IMR-90 (cell line): ENCODE results near the gene RNGTT.

Source experiments
- BHLHE40 ChIP-seq: fragments of 150-350 bp; IDR thresholded peaks from 2 replicates; pipeline ENCODE4 v1.6.1; 2016; ENCODE audit warnings: mild to moderate bottlenecking, low read depth, low read length
- CEBPB ChIP-seq: IDR thresholded peaks from 2 replicates; pipeline ENCODE4 v1.6.1; 2012; ENCODE audit warnings: low read depth, low read length, improper control_type of control experiment
- CTCF ChIP-seq: conservative IDR thresholded peaks from 2 replicates; pipeline ENCODE4 v1.5.1; 2012; ENCODE audit warnings: mild to moderate bottlenecking, low read depth, low read length, improper control_type of control experiment
- ELK1 ChIP-seq: fragments of 150-350 bp; IDR thresholded peaks from 2 replicates; pipeline ENCODE4 v1.6.1; 2016; ENCODE audit warnings: low read depth, mild to moderate bottlenecking, low read length, moderate library complexity, borderline replicate concordance
- FOS ChIP-seq: fragments of 150-350 bp; IDR thresholded peaks from 2 replicates; pipeline ENCODE4 v1.6.1; 2016; ENCODE audit warnings: low read depth, low read length
- MAFK ChIP-seq: IDR thresholded peaks from 2 replicates; pipeline ENCODE4 v1.6.1; 2012; ENCODE audit warnings: low read depth, low read length, improper control_type of control experiment
- MAZ ChIP-seq: IDR thresholded peaks from 2 replicates; pipeline ENCODE4 v1.6.1; 2012; ENCODE audit warnings: low read depth, mild to moderate bottlenecking, low read length, improper control_type of control experiment, moderate library complexity, borderline replicate concordance
- MXI1 ChIP-seq: IDR thresholded peaks from 2 replicates; pipeline ENCODE4 v1.6.1; 2012; ENCODE audit warnings: low read depth, mild to moderate bottlenecking, low read length, moderate library complexity, borderline replicate concordance
- POLR2A ChIP-seq: IDR thresholded peaks from 2 replicates; pipeline ENCODE4 v1.6.1; 2012; ENCODE audit warnings: mild to moderate bottlenecking, low read depth, low read length
- RAD21 ChIP-seq: IDR thresholded peaks from 2 replicates; pipeline ENCODE4 v1.6.1; 2012; ENCODE audit warnings: low read length, improper control_type of control experiment
- RCOR1 ChIP-seq: IDR thresholded peaks from 2 replicates; pipeline ENCODE4 v1.6.1; 2012; ENCODE audit warnings: mild to moderate bottlenecking, low read length, improper control_type of control experiment; ENCODE audit not compliant: insufficient replicate concordance
- RFX5 ChIP-seq: IDR thresholded peaks from 2 replicates; pipeline ENCODE4 v1.8.0; 2012; ENCODE audit warnings: low read depth, mild to moderate bottlenecking, low read length, moderate library complexity
- SMC3 ChIP-seq: fragments of 150-350 bp; IDR thresholded peaks from 2 replicates; pipeline ENCODE4 v1.6.1; 2016; ENCODE audit warnings: low read depth, mild to moderate bottlenecking, antibody characterized with exemption, low read length, moderate library complexity
- USF2 ChIP-seq: fragments of 150-350 bp; IDR thresholded peaks from 2 replicates; pipeline ENCODE4 v1.6.1; 2017; ENCODE audit warnings: mild to moderate bottlenecking, antibody characterized with exemption, low read length, low read depth

- no peak for TF ChIP-seq CTCF
- TF ChIP-seq MXI1, result no peak
- no peak for TF ChIP-seq RFX5
- no peak for TF ChIP-seq POLR2A
- TF ChIP-seq SMC3, result no peak
- TF ChIP-seq CEBPB, result no peak
- TF ChIP-seq MAZ, result no peak
- no peak for TF ChIP-seq RCOR1
- no peak for TF ChIP-seq BHLHE40
- no peak for TF ChIP-seq RAD21
- TF ChIP-seq MAFK, result peak; percentile 87
- TF ChIP-seq ELK1, result no peak
- TF ChIP-seq USF2, result no peak
- TF ChIP-seq FOS, result no peak
Observed at GRCh38 chr6:88653936-88654335, 309.5 kb downstream of the RNGTT start.
